ENCODE measurements around the gene EEF1AKMT2. TPM values are rescaled to one million over a fixed set of nuclear protein-coding genes. Genes with fewer than 3 reads are reported as not detected.

The EEF1AKMT2 gene
- total RNA-seq, 1 donor from 2014 or later = 19.1 TPM

- H2AFZ ChIP-seq (ENCODE audit: low read depth, low read length) = no peak overlapping the region
- H3K9ac ChIP-seq (ENCODE audit: low read length) = no peak overlapping the region
- peaks cover 5% of the 10 kb centered on the region for H3K36me3 ChIP-seq (ENCODE audit: insufficient read depth, low read length)
- H3K79me2 ChIP-seq (ENCODE audit: insufficient read depth, low read length) = no peaks in the 10 kb centered on the region
- no peaks in the 10 kb centered on the region for H3K27me3 ChIP-seq (ENCODE audit: insufficient read depth, low read length)
- H3K4me3 Mint-ChIP-seq (ENCODE audit: unreplicated experiment) = no peak overlapping the region
- peak; percentile 30 for DNase-seq (ENCODE audit: low read depth)
- no peak for FAIRE-seq
- no peaks in the 10 kb centered on the region for H3K4me1 Mint-ChIP-seq (ENCODE audit: low read depth, unreplicated experiment)
- H3K27me3 Mint-ChIP-seq (ENCODE audit: low read depth, unreplicated experiment) = no peaks in the 10 kb centered on the region
- H3K4me2 ChIP-seq (ENCODE audit: low read length) = no peak overlapping the region
- peaks cover 11% of the 10 kb centered on the region for H3K36me3 Mint-ChIP-seq (ENCODE audit: low read depth, unreplicated experiment)
- peaks cover 3% of the 10 kb centered on the region for H4K20me1 ChIP-seq (ENCODE audit: insufficient read depth, low read length)
- H3K9me3 ChIP-seq (ENCODE audit: insufficient read depth, low read depth, low read length) = no peaks in the 10 kb centered on the region
- H3K9me3 Mint-ChIP-seq (ENCODE audit: unreplicated experiment) = peaks cover 3% of the 10 kb centered on the region
- H3K4me1 ChIP-seq (ENCODE audit: insufficient read depth, low read length) = no peaks in the 10 kb centered on the region
- H3K4me3 ChIP-seq (ENCODE audit: insufficient read depth, low read depth, low read length) = no peak overlapping the region
- H3K27ac ChIP-seq (ENCODE audit: low read depth, low read length) = no peak overlapping the region
- H3K27ac Mint-ChIP-seq (ENCODE audit: unreplicated experiment) = no peak overlapping the region
- TF ChIP-seq EZH2 (IDR thresholded peaks at IDR 0.05; ENCODE audit: insufficient read depth, low read length) (no peak), CTCF (IDR thresholded peaks at IDR 0.05; ENCODE audit: insufficient read depth, low read depth, low read length) (no peak)
Measured at GRCh38 chr10:124768791-124769190, 22.9 kb downstream of the EEF1AKMT2 start.

GRCh38 chr10:124765256-124765655 lies 26.4 kb downstream of the EEF1AKMT2 start:
- H4K20me1 ChIP-seq (ENCODE audit: insufficient read depth, low read length) = no peaks in the 10 kb centered on the region
- H3K36me3 ChIP-seq (ENCODE audit: insufficient read depth, low read length) = peaks cover 16% of the 10 kb centered on the region
- peaks cover 4% of the 10 kb centered on the region for H3K36me3 Mint-ChIP-seq (ENCODE audit: low read depth, unreplicated experiment)

More at GRCh38 chr10:124765256-124765655, 26.4 kb downstream of the EEF1AKMT2 start:
- Histone ChIP-seq H3K4me1 (ENCODE audit: insufficient read depth, low read length) (no peaks in the 10 kb centered on the region), H3K9me3 (ENCODE audit: insufficient read depth, low read depth, low read length) (no peaks in the 10 kb centered on the region), H3K4me2 (ENCODE audit: low read length) (no peak overlapping the region), H3K27me3 (ENCODE audit: insufficient read depth, low read length) (no peaks in the 10 kb centered on the region), H3K9ac (ENCODE audit: low read length) (no peak overlapping the region), H3K4me3 (ENCODE audit: insufficient read depth, low read depth, low read length) (no peak overlapping the region), H3K27ac (ENCODE audit: low read depth, low read length) (no peak overlapping the region), H3K79me2 (ENCODE audit: insufficient read depth, low read length) (no peaks in the 10 kb centered on the region), H2AFZ (ENCODE audit: low read depth, low read length) (no peak overlapping the region)
- Mint-ChIP-seq H3K4me3 (ENCODE audit: unreplicated experiment) (no peak overlapping the region), H3K27me3 (ENCODE audit: low read depth, unreplicated experiment) (no peaks in the 10 kb centered on the region), H3K4me1 (ENCODE audit: low read depth, unreplicated experiment) (no peaks in the 10 kb centered on the region), H3K27ac (ENCODE audit: unreplicated experiment) (no peak overlapping the region), H3K9me3 (ENCODE audit: unreplicated experiment) (no peaks in the 10 kb centered on the region)
- FAIRE-seq = no peak
- no peak for DNase-seq (ENCODE audit: low read depth)
- TF ChIP-seq EZH2 (IDR thresholded peaks at IDR 0.05; ENCODE audit: insufficient read depth, low read length) (no peak), CTCF (IDR thresholded peaks at IDR 0.05; ENCODE audit: insufficient read depth, low read depth, low read length) (no peak)
